Measurements from ENCODE around the gene SPON2. TPM values are rescaled to one million over a fixed set of nuclear protein-coding genes. Genes with fewer than 3 reads are reported as not detected.
A peak's percentile ranks its signal among the peaks of the same experiment; 100 is the strongest.

Gene SPON2
- total and polyA plus RNA-seq, 8 donors: 3.1 to 45.2 (median 11.0) TPM

- WGBS, 2 donors: 85 to 90% methylated on average over 11 of the region's 11 CpGs
- peak in 2 of 4 donors; percentile 2 to 23 for ATAC-seq
- no peaks in the 10 kb centered on the region for H3K9me3 ChIP-seq
- H3K4me3 ChIP-seq: no peak overlapping the region
- H3K27me3 ChIP-seq: no peaks in the 10 kb centered on the region
- intact Hi-C loops (cut with DNase I): no loop called here
- TF ChIP-seq, protein P1, sequence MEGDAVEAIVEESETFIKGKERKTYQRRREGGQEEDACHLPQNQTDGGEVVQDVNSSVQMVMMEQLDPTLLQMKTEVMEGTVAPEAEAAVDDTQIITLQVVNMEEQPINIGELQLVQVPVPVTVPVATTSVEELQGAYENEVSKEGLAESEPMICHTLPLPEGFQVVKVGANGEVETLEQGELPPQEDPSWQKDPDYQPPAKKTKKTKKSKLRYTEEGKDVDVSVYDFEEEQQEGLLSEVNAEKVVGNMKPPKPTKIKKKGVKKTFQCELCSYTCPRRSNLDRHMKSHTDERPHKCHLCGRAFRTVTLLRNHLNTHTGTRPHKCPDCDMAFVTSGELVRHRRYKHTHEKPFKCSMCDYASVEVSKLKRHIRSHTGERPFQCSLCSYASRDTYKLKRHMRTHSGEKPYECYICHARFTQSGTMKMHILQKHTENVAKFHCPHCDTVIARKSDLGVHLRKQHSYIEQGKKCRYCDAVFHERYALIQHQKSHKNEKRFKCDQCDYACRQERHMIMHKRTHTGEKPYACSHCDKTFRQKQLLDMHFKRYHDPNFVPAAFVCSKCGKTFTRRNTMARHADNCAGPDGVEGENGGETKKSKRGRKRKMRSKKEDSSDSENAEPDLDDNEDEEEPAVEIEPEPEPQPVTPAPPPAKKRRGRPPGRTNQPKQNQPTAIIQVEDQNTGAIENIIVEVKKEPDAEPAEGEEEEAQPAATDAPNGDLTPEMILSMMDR (IDR thresholded peaks at IDR 0.05): no peak
- no peak overlapping the region for H3K27ac ChIP-seq
- FAIRE-seq: no peak
- DNase-seq: peak in 3 of 6 donors; percentile 26 to 51 (median 50)
- H3K36me3 ChIP-seq: peaks cover under 1 to 28% (median 9%) of the 10 kb centered on the region in 3 donors
- H3K4me1 ChIP-seq: peaks cover 10 to 36% (median 19%) of the 10 kb centered on the region in 3 donors
Measured at GRCh38 chr4:1209821-1210220, 37.4 kb upstream of the SPON2 start.

DNA sequence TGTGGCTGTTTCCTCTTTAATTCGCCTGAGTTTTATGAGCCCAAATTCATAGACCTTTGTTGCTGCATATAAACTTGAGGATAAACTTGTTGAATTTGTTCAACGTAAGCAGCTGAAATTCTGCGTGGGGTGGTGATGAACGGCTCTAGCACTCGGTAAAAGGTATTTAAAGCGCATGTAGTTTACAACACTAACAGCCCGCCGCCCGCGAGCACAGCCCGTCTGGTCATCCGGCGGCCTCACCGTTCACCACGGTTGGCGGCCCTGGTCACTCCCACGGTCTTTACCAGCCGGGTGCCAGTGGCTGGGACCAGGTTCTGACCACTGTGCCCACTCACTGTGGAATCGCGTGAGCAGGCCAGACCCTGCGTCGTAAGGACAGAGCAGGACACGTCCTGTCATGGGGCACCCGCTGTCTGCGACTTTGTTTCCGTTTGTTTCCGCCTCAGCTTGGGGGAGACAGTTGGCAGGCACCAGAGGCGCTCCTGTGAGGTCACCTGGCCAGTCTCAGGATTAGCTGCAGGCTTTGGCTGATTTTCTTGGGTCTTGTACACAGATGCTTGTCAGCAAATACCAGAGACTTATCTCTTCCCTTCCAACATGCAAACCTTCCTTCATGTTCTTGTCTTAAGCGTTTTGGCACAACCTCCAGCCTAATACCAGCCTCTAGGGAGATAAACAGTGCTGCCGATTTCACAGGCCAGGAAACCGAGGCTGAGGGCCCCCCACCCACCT, 36.8 kb upstream of the SPON2 start:
- intact Hi-C loops (cut with DNase I): no loop called here
- TF ChIP-seq, protein P1 (IDR thresholded peaks at IDR 0.05): no peak
- 85% methylated on average over 31 of the region's 31 CpGs for WGBS, 2 donors
- peak in 4 of 6 donors; percentile 31 to 60 (median 46) for DNase-seq
- H3K36me3 ChIP-seq: peaks cover 0 to 21% (median 6%) of the 10 kb centered on the region in 3 donors
- FAIRE-seq: no peak
- H3K9me3 ChIP-seq: no peaks in the 10 kb centered on the region
- H3K4me1 ChIP-seq: peaks cover 10 to 36% (median 19%) of the 10 kb centered on the region in 3 donors
- H3K4me3 ChIP-seq: no peak overlapping the region
- no peaks in the 10 kb centered on the region for H3K27me3 ChIP-seq
- ATAC-seq: no peak
- no peak overlapping the region for H3K27ac ChIP-seq

DNA sequence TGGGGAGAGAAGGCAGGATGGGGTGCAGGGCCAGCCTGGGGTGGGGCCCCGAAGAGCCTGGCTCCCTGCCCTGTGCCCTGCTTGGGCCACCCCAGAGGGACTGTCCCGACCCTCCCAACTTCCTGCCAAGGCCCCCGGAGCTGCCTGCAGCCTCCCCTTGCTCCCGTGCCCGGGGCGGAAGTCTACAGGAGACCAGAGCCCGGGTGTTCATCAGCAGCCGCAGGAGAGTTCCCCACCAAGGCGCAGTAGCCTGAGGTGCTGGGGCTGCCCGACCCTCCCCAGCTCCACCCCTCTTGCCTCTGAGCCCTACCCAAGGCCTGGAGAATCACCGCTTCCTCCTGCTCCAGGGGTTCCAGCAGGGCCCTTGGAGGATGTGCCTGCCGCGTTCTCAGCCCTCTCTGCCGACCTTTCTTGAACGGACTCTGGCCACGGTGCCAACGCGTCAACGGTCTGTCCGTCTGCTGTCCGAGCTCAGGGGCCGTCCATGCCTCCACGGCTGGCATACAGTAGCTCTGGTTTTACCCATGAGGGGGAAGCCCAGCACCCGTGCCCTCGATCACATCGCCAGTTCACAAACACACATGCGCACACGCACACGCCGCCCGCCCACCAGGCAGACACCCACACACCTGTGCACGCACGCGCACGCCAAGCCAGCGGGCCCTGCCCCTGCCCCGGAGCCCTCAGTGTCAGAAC, 36.0 kb upstream of the SPON2 start:
- peaks cover 10 to 36% (median 19%) of the 10 kb centered on the region in 3 donors for H3K4me1 ChIP-seq
- ATAC-seq: peak in 3 of 4 donors; percentile 0 to 1 (median 1)

GRCh38 chr4:1207603-1208265, 35.4 kb upstream of the SPON2 start:
- ATAC-seq: peak; percentile 28 to 67 (median 64)
- intact Hi-C loops (cut with DNase I): no loop called here
- H3K4me1 ChIP-seq: peaks cover 10 to 35% (median 19%) of the 10 kb centered on the region in 3 donors
- no peak for FAIRE-seq
- no peaks in the 10 kb centered on the region for H3K27me3 ChIP-seq
- DNase-seq: peak in 4 of 6 donors; percentile 68 to 86 (median 78)
- H3K9me3 ChIP-seq: no peaks in the 10 kb centered on the region
- TF ChIP-seq, protein P1 (IDR thresholded peaks at IDR 0.05): no peak
- H3K27ac ChIP-seq: peak overlapping the region in 2 of 4 donors; percentile 30 to 38
- WGBS, 2 donors: 59 to 60% methylated on average over 28 of the region's 31 CpGs
- no peak overlapping the region for H3K4me3 ChIP-seq
- peaks cover 0 to 7% (median 6%) of the 10 kb centered on the region in 3 donors for H3K36me3 ChIP-seq

More for the DNA sequence above, 36.0 kb upstream of the SPON2 start:
- no peaks in the 10 kb centered on the region for H3K9me3 ChIP-seq
- DNase-seq: peak in 4 of 6 donors; percentile 23 to 78 (median 54)
- H3K27me3 ChIP-seq: no peaks in the 10 kb centered on the region
- FAIRE-seq: no peak
- H3K4me3 ChIP-seq: no peak overlapping the region
- intact Hi-C loops (cut with DNase I): no loop called here
- H3K36me3 ChIP-seq: peaks cover 0 to 13% (median 6%) of the 10 kb centered on the region in 3 donors
- TF ChIP-seq, protein P1 (IDR thresholded peaks at IDR 0.05): no peak
- 76 to 77% methylated on average over 35 to 37 of the region's 37 CpGs for WGBS, 2 donors
- peak overlapping the region in 2 of 4 donors; percentile 30 to 38 for H3K27ac ChIP-seq

Data from pancreas (tissue), 10 donors.